HG02884 (cell line): ENCODE measurements around the gene RAP1GAP2.
"Not testable (repeated sequence)": the region's sequence is repeated elsewhere in the genome, so short reads cannot be mapped to it uniquely, and the experiment has no call there.

Experiments used
- ATAC-seq: cut with Tn5 transposase; IDR thresholded peaks from one replicate; pipeline ENCODE4 v1.9.1; 2021; ENCODE audit warnings: mild to moderate bottlenecking, moderate library complexity; ENCODE audit not compliant: unreplicated experiment

RAP1GAP2 gene

GRCh38 chr17:2880050-2880449 lies 83.8 kb downstream of the RAP1GAP2 start:
- ATAC-seq, result no peak

- ATAC-seq, result no peak
Measured at GRCh38 chr17:2881295-2881694, 85.1 kb downstream of the RAP1GAP2 start.

- ATAC-seq, result no peak
Measured at GRCh38 chr17:2883544-2884213, 87.4 kb downstream of the RAP1GAP2 start.

- ATAC-seq, result no peak
Measured at GRCh38 chr17:2885733-2886132, 89.5 kb downstream of the RAP1GAP2 start.

- no peak for ATAC-seq
Measured at GRCh38 chr17:2888326-2888725, 92.1 kb downstream of the RAP1GAP2 start.

- ATAC-seq, result no peak
Measured at GRCh38 chr17:2889256-2889655, 93.0 kb downstream of the RAP1GAP2 start.

- ATAC-seq, result not testable (repeated sequence)
Measured at GRCh38 chr17:2890778-2891177, 94.5 kb downstream of the RAP1GAP2 start.

GRCh38 chr17:2892305-2892971 lies 96.2 kb downstream of the RAP1GAP2 start:
- ATAC-seq, result no peak

GRCh38 chr17:2893422-2893914 lies 97.2 kb downstream of the RAP1GAP2 start:
- no peak for ATAC-seq

- ATAC-seq, result no peak
Measured at GRCh38 chr17:2894782-2895181, 98.5 kb downstream of the RAP1GAP2 start.

- no peak for ATAC-seq
Measured at GRCh38 chr17:2897605-2898004, 101.4 kb downstream of the RAP1GAP2 start.

- no peak for ATAC-seq
Measured at GRCh38 chr17:2898255-2898926, 102.2 kb downstream of the RAP1GAP2 start.

- ATAC-seq, result no peak
Measured at GRCh38 chr17:2899906-2900305, 103.7 kb downstream of the RAP1GAP2 start.

- no peak for ATAC-seq
Measured at GRCh38 chr17:2900842-2901241, 104.6 kb downstream of the RAP1GAP2 start.

- ATAC-seq, result no peak
Measured at GRCh38 chr17:2901582-2901981, 105.3 kb downstream of the RAP1GAP2 start.

- no peak for ATAC-seq
Measured at GRCh38 chr17:2902546-2902945, 106.3 kb downstream of the RAP1GAP2 start.

- ATAC-seq, result no peak
Measured at GRCh38 chr17:2903193-2903974, 107.1 kb downstream of the RAP1GAP2 start.

GRCh38 chr17:2904135-2904534 lies 107.9 kb downstream of the RAP1GAP2 start:
- ATAC-seq, result no peak

GRCh38 chr17:2905269-2905668 lies 109.0 kb downstream of the RAP1GAP2 start:
- ATAC-seq, result no peak

GRCh38 chr17:2905696-2906501 lies 109.7 kb downstream of the RAP1GAP2 start:
- no peak for ATAC-seq
